ENCODE data around the gene GOLT1B. TPM values are rescaled to one million over a fixed set of nuclear protein-coding genes. Genes with fewer than 3 reads are reported as not detected.
"Not testable (repeated sequence)": the region's sequence is repeated elsewhere in the genome, so short reads cannot be mapped to it uniquely, and the experiment has no call there.

GOLT1B gene
- total and polyA plus RNA-seq, 8 donors: 9.3 to 52.1 (median 16.2) TPM

DNA sequence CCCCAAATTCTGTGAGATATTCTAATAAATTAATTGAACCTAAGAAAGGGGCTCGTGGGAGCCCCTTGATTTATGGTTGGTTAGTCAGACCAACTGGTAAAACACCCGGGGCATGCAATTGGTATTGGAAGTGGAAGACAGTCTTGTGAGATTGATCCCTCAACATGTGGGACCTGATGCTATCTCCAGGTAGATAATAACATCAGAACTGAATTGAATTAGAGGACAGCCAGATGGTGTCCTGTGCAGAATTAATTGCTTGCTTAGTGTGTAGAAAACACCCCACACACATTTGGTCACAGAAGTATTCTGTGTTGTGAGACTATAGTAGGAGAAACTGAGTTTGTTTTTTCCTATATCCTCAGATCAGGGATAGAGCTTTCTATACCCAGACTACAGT, 42.1 kb upstream of the GOLT1B start:
- no peak for TF ChIP-seq POLR2A (IDR thresholded peaks at IDR 0.05)
- TF ChIP-seq POLR2AphosphoS5 (IDR thresholded peaks at IDR 0.05): no peak
- 86 to 98% (median 92%) methylated on average over 2 of the region's 2 CpGs for WGBS, 5 donors
- H3K4me3 ChIP-seq: no peak overlapping the region
- DNase-seq: no peak
- no peak overlapping the region for H3K27ac ChIP-seq
- peaks cover 40 to 98% (median 96%) of the 10 kb centered on the region in 4 donors for H3K36me3 ChIP-seq
- no peaks in the 10 kb centered on the region for H3K9me3 ChIP-seq
- H3K4me1 ChIP-seq: no peaks in the 10 kb centered on the region
- H3K27me3 ChIP-seq: no peaks in the 10 kb centered on the region
- intact Hi-C loops (cut with DNase I; ENCODE audit: low total_unique reads): no loop called here

DNA sequence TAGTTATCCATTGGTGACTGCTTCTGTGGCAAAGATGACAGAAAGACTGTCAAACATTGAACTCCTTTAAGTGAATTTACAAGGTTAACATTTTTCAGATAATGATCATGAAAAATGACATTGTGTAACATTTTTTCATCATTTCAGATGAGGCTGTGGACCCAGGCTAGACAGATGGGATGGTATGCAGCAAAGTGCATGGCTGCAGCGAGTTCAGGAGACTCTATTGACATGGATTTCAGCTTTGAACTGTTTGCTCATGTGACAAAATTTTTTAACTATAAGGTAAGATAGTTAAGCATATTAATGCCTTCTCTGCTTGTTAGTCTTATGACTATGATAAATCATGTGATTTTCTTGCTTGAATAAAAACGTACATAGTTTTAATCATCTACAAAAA, 34.3 kb upstream of the GOLT1B start:
- 71 to 87% (median 82%) methylated on average over 2 of the region's 2 CpGs for WGBS, 5 donors
- H3K9me3 ChIP-seq; DNase-seq; H3K4me3 ChIP-seq; H3K27ac ChIP-seq; H3K27me3 ChIP-seq; H3K4me1 ChIP-seq; intact Hi-C loops (cut with DNase I; ENCODE audit: low total_unique reads): not testable (repeated sequence)
- peaks cover 3 to 82% (median 80%) of the 10 kb centered on the region in 4 donors for H3K36me3 ChIP-seq

DNA sequence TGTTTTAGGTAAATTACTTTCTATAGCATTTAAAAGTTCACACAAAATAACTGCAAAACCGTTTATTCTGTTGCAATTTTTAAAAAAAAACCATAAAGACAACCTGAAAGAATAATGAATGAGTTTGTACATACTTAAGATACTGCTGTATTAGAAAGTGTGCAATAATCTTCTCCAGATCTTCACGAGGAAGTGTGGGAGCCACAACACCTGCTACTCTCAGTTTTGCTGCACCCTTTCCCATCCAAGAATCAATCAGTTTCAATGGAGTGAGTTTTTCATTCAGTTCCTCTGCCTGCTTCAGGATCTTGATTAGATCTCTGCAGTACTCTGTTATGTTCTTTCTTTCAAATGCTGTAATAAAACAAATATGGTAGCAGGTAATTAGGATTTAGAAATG, 30.3 kb upstream of the GOLT1B start:
- Histone ChIP-seq H3K9me3 (no peaks in the 10 kb centered on the region), H3K4me3 (no peak overlapping the region), H3K27me3 (no peaks in the 10 kb centered on the region), H3K4me1 (peaks cover 0 to 3% (median 0%) of the 10 kb centered on the region in 4 donors), H3K27ac (no peak overlapping the region), H3K36me3 (peaks cover 7 to 93% (median 91%) of the 10 kb centered on the region in 4 donors)
- DNase-seq: no peak
- TF ChIP-seq POLR2A (IDR thresholded peaks at IDR 0.05) (no peak), POLR2AphosphoS5 (IDR thresholded peaks at IDR 0.05) (no peak), EP300 (IDR thresholded peaks at IDR 0.05) (no peak)
- TF ChIP-seq, protein P1, sequence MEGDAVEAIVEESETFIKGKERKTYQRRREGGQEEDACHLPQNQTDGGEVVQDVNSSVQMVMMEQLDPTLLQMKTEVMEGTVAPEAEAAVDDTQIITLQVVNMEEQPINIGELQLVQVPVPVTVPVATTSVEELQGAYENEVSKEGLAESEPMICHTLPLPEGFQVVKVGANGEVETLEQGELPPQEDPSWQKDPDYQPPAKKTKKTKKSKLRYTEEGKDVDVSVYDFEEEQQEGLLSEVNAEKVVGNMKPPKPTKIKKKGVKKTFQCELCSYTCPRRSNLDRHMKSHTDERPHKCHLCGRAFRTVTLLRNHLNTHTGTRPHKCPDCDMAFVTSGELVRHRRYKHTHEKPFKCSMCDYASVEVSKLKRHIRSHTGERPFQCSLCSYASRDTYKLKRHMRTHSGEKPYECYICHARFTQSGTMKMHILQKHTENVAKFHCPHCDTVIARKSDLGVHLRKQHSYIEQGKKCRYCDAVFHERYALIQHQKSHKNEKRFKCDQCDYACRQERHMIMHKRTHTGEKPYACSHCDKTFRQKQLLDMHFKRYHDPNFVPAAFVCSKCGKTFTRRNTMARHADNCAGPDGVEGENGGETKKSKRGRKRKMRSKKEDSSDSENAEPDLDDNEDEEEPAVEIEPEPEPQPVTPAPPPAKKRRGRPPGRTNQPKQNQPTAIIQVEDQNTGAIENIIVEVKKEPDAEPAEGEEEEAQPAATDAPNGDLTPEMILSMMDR (IDR thresholded peaks at IDR 0.05): no peak
- intact Hi-C loops (cut with DNase I; ENCODE audit: low total_unique reads): no loop called here
- WGBS, 5 donors: 59 to 66% (median 61%) methylated on average over 2 of the region's 2 CpGs

DNA sequence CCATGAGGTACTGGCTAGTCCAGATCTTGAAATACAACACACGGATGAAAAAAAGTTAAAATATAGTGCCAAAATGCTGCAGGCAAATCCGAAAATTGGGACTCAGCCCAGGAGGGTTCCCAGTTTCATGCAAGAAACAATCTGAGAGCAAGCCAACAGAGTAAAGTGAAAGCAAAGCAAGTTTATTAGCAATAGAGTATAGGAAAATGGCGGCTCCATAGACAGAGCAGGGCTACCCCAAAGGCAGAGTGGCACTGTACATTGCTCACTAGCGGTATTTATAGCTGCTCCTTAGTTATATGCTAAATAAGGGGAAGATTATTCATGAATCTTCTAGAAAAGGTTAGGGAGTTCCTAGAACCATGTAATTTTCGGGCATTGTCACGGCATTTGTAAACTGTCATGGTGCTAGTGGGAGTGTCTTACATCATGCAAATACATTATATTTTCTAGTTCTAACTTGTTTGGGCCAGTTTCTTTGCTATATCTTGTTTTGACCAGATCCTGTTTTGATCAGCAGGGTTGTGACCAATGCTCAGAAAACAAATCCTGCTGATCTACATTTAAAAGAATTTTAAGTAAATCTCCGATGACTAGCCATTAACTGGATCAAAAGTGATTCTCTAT, 29.3 kb upstream of the GOLT1B start:
- Histone ChIP-seq H3K27me3 (no peaks in the 10 kb centered on the region), H3K4me1 (no peaks in the 10 kb centered on the region), H3K27ac (no peak overlapping the region), H3K36me3 (peaks cover 7 to 95% (median 93%) of the 10 kb centered on the region in 4 donors), H3K4me3 (no peak overlapping the region), H3K9me3 (no peaks in the 10 kb centered on the region)
- no peak for DNase-seq
- 91 to 94% (median 92%) methylated on average over 7 of the region's 7 CpGs for WGBS, 5 donors
- no peak for TF ChIP-seq POLR2A (IDR thresholded peaks at IDR 0.05)
- no peak for TF ChIP-seq POLR2AphosphoS5 (IDR thresholded peaks at IDR 0.05)
- TF ChIP-seq, protein P1 (IDR thresholded peaks at IDR 0.05): no peak
- TF ChIP-seq EP300 (IDR thresholded peaks at IDR 0.05): no peak
- intact Hi-C loops (cut with DNase I; ENCODE audit: low total_unique reads): no loop called here

DNA sequence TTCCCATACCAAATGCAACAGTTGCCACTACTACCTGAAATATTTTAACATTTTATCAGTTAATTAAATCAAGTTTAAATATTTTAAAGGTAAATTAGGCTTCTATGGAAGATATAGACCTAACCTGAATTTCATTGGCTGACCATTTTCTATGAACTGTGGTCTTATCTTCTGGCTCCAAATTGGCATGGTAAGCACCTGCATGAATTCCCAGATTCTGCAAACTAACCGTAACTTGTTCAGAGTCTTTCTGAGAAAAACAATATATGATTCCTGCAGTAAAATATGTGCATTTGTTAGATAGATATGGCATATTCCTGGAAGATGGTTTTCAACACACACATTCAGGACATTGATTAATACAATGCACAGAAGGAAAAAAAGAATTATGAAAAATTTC, 26.0 kb upstream of the GOLT1B start:
- Histone ChIP-seq H3K9me3 (no peaks in the 10 kb centered on the region), H3K4me3 (no peak overlapping the region), H3K27me3 (no peaks in the 10 kb centered on the region), H3K4me1 (no peaks in the 10 kb centered on the region), H3K36me3 (peaks cover 12 to 99% (median 97%) of the 10 kb centered on the region in 4 donors), H3K27ac (no peak overlapping the region)
- intact Hi-C loops (cut with DNase I; ENCODE audit: low total_unique reads): no loop called here
- WGBS, 5 donors: 74 to 95% (median 93%) methylated on average over 1 of the region's 1 CpG
- no peak for DNase-seq
- TF ChIP-seq POLR2AphosphoS5 (IDR thresholded peaks at IDR 0.05) (no peak), EP300 (IDR thresholded peaks at IDR 0.05) (no peak), POLR2A (IDR thresholded peaks at IDR 0.05) (no peak)
- TF ChIP-seq, protein P1 (IDR thresholded peaks at IDR 0.05): no peak
